KOPT-K1 (cell line): ENCODE results near the gene INF2.

ENCODE experiments used
- H3K27ac ChIP-seq: fragments of 200-600 bp; sonication (generic); 2 replicates; pipeline ENCODE4 v1.5.1; 2016; ENCODE audit warnings: antibody characterized with exemption, mild to moderate bottlenecking, low read depth, low read length; ENCODE audit not compliant: poor library complexity, severe bottlenecking
- H3K36me3 ChIP-seq: fragments of 200-600 bp; sonication (generic); 2 replicates; pipeline ENCODE4 v1.5.1; 2017; ENCODE audit warnings: antibody characterized with exemption, mild to moderate bottlenecking, low read length, moderate library complexity; ENCODE audit not compliant: insufficient read depth
- H3K9me3 ChIP-seq: fragments of 200-600 bp; sonication (generic); 2 replicates; pipeline ENCODE4 v1.5.1; 2017; ENCODE audit warnings: antibody characterized with exemption, low read length, mild to moderate bottlenecking; ENCODE audit not compliant: insufficient read depth, poor library complexity, severe bottlenecking

Gene INF2

DNA sequence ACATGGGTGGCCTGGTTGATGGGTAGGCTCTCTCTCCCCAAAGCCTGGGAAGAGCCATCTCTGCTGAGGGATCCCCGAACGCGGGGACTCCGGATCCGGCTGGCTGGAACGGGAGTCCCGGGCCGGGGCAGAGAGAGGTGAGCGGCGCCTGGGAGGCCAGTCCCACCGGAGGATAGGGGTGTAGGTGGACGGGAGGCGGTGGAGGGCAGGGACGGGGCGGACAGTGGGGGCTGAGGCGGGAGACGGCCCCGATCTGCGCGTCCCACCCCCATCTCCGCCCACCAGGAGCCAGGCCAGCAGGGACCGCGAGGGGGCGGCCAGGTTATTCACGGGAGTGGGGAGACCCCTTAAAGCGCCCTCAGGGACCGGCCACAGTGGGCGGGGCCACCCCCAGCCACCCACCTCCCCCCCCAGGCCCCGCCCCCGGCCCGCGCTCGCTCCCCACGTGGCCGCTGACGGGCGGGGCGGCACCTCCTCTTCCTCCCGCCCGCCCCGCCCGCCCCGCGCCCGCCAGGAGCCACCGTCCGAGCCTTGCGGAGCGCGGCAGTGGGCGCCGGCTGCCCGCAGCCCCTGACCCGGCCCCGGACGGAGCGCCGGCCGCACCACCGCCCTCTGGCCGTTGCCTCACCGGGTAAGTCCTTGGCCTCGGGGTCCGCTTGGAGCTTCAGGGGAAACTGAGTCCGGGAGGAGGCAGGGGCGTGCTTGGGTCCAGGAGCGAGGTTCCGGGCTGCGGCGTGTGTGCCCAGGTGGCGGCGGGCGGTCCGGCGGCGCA, at the start of gene INF2:
INF2 (plus strand) TSS at position 510 of the 772 bp plus-strand sequence. CDS start 11,748 bp downstream, outside the sequence.
- Histone ChIP-seq H3K27ac (peak within 1 kb of the TSS; percentile 72), H3K9me3 (no peaks in the 10 kb centered on the region), H3K36me3 (peaks cover 11% of the 10 kb centered on the region; the same call in 1 of the 2 replicates)

DNA sequence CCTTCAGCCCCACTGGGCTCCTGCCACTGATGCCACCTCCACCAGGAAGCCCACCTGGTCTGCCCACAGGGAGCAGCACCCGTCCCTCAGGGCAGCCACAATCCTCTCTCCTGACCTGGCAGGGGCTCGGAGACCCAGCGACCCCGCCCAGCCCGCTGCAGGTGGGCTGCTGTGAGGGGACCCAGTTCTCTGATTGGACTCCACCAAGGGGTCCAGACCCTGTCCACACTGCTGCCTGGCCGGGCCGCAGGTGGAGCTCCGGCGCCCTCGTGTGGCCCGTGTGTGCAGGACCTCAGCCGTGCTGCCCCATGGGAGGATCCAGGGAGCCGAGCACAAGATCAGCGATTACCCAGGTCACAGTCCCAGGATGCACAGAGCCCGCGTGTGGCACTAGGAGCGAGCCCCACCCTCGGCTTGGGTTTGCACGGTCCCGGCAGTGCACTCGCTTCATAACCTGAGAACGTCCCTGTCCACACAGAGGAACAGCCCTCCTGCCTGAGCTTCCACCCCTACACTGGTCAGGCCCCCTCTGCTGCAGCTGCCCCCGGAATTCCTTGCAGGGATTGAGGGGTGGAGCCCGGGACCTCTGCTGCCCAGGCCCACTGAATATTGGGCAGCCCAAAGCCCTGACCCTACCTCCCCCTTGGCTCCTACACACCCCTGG, 49.4 kb upstream of the INF2 start:
- no peaks in the 10 kb centered on the region for H3K36me3 ChIP-seq
- peaks cover 1% of the 10 kb centered on the region for H3K9me3 ChIP-seq
- no peak overlapping the region for H3K27ac ChIP-seq

DNA sequence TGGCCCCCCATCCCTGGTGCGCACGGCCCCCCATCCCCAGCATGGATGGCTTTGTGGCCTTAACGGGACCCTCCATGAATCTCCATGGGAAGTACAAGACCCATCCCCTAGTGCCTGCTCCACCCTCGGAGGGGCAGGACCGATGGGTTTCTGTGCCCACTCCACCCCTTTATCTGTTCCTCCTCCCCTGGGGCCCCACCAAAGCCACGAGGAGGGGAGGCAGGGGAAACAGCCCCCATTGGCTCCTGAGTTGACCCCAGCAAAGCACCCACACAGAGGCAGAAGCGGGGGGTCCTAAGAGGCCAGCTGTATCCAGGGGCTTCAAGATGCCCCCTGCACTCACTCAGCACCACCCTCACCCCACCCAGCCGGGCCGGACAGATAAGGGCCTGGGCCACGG, 48.7 kb upstream of the INF2 start:
- peaks cover 6% of the 10 kb centered on the region for H3K9me3 ChIP-seq
- no peaks in the 10 kb centered on the region for H3K36me3 ChIP-seq
- H3K27ac ChIP-seq, result no peak overlapping the region

DNA sequence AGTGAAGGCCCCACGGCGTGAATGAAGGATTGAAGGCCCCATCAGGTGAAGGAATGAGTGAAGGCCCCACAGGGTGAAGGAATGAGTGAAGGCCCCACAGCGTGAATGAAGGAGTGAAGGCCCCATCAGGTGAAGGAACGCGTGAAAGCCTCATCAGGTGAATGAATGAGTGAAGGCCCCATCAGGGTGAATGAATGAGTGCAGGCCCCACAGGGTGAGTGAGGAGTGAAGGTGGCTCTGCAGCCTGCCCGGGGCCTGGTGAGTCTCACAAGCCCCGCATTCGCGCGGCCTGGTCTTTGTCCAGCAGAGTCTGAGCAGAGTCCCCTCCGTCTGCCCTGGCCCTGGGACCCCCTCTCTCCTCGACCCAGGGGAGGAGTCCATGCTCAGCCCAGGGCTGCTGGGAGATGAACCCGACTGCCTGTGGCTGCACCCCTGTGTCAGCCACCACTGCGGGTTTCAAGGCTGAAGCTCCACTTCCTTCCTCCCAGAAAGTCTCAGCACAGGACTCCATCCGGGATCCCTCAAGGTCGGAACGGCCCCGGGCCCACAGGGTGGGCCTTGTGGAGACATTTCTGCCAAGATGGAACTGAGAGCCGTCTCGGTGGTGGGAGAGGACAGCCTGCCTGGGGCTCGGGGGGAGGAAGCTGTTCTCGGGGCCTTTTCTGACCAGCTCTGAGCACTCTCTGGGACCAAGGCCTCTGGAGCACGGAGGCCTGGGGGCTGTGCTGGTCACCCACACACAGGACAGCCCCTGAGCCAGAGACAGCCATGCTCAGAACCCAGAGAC, 47.5 kb upstream of the INF2 start:
- H3K36me3 ChIP-seq, result no peaks in the 10 kb centered on the region
- H3K27ac ChIP-seq, result no peak overlapping the region
- H3K9me3 ChIP-seq, result peaks cover 6% of the 10 kb centered on the region

DNA sequence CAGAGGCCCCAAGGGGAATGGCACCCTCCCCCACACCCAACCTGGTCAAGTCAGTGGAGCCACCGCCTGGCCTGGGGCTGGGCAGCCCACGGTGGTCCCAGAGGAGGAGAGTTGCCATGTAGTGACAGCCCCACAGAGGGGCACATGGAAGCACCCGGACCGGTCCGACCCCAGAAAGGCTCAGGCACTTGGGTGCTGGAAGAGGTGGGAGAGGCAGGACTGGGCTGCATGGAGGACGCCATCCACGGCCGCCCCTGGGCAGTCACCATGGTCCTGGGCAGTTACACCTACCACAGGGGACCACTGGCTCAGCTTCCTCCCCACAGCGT, 46.9 kb upstream of the INF2 start:
- H3K9me3 ChIP-seq, result peaks cover 6% of the 10 kb centered on the region
- no peaks in the 10 kb centered on the region for H3K36me3 ChIP-seq
- no peak overlapping the region for H3K27ac ChIP-seq

DNA sequence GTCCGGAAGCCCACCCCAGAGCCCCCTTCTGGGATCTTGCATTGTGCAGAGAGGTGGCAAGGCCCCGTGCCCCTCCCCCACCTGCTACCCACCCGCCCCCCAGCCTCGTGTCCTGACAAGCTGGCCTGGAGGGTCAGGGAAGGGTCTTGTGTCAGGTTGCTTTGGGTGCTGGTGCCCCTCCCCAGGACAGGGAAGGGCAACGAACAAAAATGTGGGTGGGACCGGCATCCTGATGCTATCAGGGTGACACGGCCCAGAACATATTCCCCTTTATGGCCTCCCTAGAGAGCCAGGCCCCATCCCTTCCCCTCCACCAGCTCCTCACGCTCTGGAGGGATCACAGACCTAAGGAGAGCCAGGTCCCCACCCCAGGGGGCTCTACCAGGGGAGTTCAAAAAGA, 46.1 kb upstream of the INF2 start:
- Histone ChIP-seq H3K27ac (no peak overlapping the region), H3K9me3 (peaks cover 6% of the 10 kb centered on the region), H3K36me3 (no peaks in the 10 kb centered on the region)

DNA sequence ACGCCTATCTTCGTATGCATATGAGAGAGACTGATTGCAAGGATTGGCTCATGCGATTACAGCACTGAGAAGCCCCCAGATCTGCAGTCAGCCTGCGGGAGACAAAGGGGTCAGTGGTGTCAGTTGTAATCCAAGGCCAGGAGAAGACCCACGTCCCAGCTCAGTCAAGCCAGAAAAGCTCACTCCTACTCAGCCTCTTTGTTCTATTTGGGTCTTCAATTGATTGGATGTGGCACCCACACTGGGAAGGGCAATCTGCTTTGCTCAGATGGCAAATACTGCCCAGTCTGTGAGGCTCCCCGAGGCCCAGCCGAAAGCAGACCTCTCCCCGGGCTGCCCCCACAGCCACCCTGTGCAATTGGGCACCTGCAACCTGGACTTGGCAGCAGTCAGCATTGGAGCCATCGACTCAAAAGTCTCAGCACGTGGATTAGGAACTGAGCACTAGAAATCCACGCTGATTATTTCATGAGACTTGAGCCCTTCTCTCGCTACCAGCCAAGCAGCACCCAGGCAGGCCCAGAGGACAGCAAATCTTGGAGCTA, 45.3 kb upstream of the INF2 start:
- H3K27ac ChIP-seq, result no peak overlapping the region
- H3K36me3 ChIP-seq, result no peaks in the 10 kb centered on the region
- peaks cover 6% of the 10 kb centered on the region for H3K9me3 ChIP-seq

DNA sequence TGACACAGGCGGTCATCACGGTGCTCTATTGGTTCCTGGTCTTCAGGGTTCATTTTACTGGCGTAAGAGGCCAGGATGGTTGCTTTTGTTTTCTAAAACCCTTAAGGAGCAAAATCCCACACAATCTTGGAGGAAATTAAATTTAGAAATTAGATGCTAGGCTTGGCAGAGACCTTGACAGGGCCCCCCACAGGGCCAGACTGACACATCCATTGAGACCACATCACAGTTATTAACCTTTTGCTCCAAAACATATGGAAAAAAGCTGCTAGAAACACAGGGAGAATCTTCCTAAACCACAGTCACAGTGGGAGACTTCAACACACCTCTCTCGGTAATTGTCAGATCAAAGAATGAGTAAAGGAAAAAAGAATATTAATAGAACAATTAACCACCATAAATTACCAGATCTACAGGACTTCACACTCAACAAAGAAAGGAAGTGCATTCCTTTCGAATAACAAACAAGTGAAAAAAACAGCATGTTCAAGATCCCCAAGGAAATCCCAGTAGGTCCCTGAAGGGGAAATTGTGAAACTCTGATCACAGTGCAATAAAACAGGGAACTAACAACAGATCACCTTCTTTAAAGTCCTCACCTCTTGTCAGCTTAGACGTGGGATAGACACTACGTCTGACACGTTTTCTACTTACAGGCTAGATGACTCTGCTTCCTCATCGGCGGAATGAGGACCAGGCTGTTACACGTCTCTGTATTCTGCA, 44.6 kb upstream of the INF2 start:
- H3K27ac ChIP-seq, result no peak overlapping the region
- no peaks in the 10 kb centered on the region for H3K36me3 ChIP-seq
- H3K9me3 ChIP-seq, result peaks cover 6% of the 10 kb centered on the region

DNA sequence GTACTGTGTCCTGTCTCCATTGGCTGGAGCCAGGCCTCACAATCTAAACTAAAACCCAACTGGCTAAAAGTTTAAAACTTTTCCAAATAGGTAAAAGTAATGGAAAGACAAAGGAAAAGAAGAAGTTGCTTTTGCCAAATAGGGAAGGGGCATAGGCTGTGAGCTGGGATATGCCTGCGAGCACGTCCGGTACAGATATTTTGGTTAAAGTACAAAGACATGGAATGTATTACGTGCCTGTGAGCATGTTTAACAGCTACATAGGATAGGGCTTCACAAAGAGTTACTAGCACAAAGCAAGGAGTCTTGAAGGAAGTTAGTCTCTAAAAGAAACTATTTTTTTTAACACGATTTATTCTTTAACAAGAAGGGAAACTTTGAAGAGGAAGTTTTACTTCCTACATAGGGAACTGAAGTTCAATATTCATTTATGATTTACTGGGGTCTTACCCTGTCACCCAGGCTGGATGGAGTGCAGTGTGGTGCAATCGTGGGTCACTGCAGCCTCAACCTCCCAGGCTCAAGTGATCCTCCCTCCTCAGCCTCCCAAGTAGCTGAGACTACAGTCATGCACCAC, 41.9 kb upstream of the INF2 start:
- Histone ChIP-seq H3K27ac (no peak overlapping the region), H3K9me3 (peaks cover 12% of the 10 kb centered on the region), H3K36me3 (no peaks in the 10 kb centered on the region)

DNA sequence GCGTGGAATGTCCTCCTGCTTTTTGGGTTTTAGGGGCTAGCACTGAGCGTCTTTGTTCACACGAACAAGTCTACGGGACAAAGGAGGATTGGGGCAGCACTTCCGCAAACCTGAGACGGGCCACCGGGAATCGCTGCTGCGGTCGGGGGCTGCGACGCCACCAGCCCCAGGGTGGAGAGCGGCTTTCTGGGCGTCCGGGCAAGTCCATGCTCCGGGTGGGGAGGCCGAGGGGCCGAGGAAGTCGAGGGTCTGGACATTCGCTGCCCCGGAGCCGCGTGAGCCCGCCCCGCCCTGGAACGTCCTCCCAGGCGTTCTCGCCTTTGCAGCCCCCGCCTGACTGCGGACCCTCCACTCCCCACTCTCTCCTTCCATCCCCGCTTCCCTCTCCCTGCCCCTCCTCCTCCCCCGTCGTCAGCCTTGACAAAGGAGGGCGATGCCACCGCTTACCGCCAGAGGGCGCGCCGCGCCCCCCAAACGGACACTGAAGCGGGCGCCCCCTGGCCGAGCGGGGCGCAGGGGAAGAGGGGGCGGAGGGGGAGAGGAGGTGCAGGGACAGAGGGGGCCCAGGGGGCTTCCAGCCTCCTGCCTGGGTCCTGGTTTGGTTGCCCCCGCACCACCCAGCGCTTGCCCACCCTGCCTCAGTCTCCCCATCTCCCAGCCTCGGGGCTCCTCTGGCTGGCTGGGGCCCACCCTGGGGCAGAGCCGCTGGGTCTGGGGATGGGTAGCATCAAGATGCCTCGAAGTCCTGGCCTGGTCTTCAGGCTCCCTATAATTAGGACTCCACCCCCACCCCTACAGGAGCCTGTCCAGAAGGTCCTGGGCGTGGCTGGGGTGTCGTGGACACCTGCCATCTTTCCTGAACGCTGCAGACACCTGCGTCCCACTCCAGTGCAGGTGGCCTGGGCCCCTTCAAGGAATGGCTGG, 39.1 kb upstream of the INF2 start:
- Histone ChIP-seq H3K9me3 (peaks cover 27% of the 10 kb centered on the region), H3K27ac (no peak overlapping the region)

DNA sequence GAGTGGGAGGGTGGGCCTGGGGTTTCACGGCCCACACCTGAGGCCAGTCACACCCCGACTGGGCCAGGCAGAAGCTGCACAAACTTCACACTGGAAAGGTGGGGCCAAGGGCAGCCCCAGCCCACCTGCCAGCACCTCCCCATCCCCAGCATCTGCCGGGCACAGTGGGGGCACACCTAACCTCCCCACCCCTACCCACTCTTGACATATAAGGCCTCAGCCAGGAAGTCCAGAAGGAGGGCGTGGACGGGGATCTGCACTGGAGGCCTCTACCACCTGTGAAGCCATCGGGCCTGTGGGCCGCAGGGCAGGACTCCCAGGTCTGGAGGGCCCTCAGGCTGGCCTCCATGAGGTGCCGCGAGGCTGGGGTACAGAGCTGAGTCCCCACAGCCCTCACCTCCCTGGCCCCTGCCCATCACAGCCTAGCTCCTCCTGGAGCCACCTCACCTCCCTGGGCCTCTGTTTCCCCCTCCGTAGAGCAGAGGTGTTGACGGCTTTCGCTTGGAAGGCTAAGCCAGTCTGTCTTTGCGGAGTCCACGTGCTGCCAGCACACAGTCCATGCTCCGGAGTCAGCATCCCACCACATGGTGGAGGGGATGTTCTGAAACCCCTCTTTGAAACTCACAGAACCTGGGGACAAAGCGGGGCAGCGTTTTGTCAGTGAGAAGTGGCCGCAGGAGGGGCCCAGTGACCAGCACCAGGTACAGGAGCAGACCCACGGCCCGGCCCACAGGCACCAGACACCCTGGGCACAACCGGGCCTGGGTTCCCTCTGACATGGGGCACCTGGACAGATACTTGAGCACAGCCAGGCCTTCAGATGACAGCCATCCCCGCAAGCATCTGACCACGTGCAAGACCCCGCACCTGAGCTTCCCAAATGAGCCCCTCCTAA, 38.2 kb upstream of the INF2 start:
- H3K9me3 ChIP-seq, result peaks cover 26% of the 10 kb centered on the region
- H3K36me3 ChIP-seq, result no peaks in the 10 kb centered on the region

More for the DNA sequence above, 39.1 kb upstream of the INF2 start:
- H3K36me3 ChIP-seq, result no peaks in the 10 kb centered on the region

DNA sequence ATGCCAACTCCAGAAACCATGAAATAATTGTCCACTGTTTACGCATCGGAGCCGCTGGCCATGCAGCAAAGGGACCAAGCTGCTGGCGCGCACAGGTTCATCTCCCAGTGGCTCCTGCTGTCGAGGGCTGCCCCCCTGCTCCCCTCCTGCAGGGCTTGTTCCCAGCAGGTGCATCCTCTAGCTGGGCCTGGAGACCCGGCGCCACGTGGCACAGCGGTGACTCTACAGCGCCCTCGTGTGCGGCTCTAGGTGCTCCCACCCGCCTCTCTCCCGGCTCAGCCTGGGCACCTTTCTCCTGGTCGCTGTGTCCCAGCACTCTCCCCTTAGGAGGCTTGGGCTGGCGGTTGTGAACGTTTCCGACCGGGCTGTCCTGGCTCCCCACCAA, 37.5 kb upstream of the INF2 start:
- Histone ChIP-seq H3K9me3 (peaks cover 26% of the 10 kb centered on the region), H3K36me3 (no peaks in the 10 kb centered on the region), H3K27ac (no peak overlapping the region)

More for the DNA sequence above, 38.2 kb upstream of the INF2 start:
- no peak overlapping the region for H3K27ac ChIP-seq

DNA sequence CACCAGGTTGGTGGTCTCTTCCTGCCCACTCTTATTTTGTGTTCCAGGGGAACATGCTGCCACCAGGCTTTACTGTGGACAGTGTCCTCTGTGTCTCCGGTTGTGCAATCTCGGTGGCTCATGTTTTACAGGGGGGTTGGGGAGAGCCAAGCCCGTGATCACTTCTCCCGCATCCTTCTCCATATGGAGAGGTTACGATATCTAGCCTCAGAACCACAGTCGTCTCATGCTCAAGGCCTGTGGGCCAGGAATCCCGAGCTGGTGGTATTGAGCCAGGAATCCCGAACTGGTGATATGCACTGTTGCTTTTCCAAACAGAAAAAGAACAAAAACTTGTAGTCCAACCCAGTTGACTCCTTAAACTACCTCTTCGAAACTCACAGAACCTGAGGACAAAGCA, 37.0 kb upstream of the INF2 start:
- Histone ChIP-seq H3K27ac (no peak overlapping the region), H3K9me3 (peaks cover 26% of the 10 kb centered on the region), H3K36me3 (no peaks in the 10 kb centered on the region)
